Tibial nerve (tissue), 4 donors: ENCODE data around the gene KRT73.

ENCODE experiments used
- EP300 ChIP-seq, 2 donors: sonication (generic); formaldehyde crosslinking; IDR thresholded peaks; one replicate each; pipeline ENCODE4 v1.6.1; 2017; ENCODE audit warnings: antibody characterized with exemption in 2 of 2, mild to moderate bottlenecking in 1 of 2
- POLR2A ChIP-seq, 2 donors: fragments of 450-650 bp; IDR thresholded peaks; one replicate each; pipeline ENCODE4 v1.6.1; 2017; ENCODE audit warnings: antibody characterized with exemption in 2 of 2, mild to moderate bottlenecking in 2 of 2, moderate library complexity in 2 of 2
- TF ChIP-seq, protein P1 (sequence below), 5 experiments: fragments of 200-600 bp in 3 of 5; fragments of 450-650 bp in 2 of 5; sonication (generic) in 3 of 5; IDR thresholded peaks; one replicate each; pipeline ENCODE4 v1.5.1; 2016 to 2019; ENCODE audit warnings: antibody characterized with exemption in 5 of 5, mild to moderate bottlenecking in 3 of 5, moderate library complexity in 2 of 5

DNA sequence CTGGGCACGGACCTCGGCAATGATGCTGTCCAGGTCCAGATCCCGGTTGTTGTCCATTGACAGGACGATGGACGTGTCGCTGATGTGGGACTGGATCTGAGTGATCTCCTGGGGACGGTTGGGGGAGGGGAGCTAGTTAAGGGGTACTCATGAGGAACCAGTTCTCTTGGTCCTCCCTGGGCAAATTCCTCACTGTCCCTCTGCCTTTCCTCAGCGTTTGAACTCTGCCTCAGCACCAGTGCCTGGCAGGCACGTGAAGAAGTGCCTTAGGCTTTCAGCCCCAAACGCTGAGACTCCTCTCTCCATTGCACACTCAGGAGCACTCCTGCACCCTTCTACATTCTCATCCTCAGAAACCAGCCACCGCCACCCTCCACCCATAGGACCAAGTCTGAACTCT, 26.8 kb downstream of the KRT73 start:
- TF ChIP-seq, protein P1, sequence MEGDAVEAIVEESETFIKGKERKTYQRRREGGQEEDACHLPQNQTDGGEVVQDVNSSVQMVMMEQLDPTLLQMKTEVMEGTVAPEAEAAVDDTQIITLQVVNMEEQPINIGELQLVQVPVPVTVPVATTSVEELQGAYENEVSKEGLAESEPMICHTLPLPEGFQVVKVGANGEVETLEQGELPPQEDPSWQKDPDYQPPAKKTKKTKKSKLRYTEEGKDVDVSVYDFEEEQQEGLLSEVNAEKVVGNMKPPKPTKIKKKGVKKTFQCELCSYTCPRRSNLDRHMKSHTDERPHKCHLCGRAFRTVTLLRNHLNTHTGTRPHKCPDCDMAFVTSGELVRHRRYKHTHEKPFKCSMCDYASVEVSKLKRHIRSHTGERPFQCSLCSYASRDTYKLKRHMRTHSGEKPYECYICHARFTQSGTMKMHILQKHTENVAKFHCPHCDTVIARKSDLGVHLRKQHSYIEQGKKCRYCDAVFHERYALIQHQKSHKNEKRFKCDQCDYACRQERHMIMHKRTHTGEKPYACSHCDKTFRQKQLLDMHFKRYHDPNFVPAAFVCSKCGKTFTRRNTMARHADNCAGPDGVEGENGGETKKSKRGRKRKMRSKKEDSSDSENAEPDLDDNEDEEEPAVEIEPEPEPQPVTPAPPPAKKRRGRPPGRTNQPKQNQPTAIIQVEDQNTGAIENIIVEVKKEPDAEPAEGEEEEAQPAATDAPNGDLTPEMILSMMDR (IDR thresholded peaks at IDR 0.05) = no peak
- TF ChIP-seq EP300 (IDR thresholded peaks at IDR 0.05) = no peak
- no peak for TF ChIP-seq POLR2A (IDR thresholded peaks at IDR 0.05)
